MM.1S (cell line): Measurements from ENCODE around the gene UXT.

ENCODE experiments used
- DNase-seq: peaks from one replicate; pipeline ENCODE4 v3.0.0-alpha.2; 2015
- H2AFZ ChIP-seq: fragments of 300-600 bp; sonication (generic); 2 replicates; pipeline ENCODE4 v1.6.0; 2016; ENCODE audit warnings: antibody characterized with exemption, low read length
- H3F3A ChIP-seq: fragments of 300-600 bp; sonication (generic); 2 replicates; pipeline ENCODE4 v1.6.1; 2016; ENCODE audit warnings: mild to moderate bottlenecking, antibody characterized with exemption, low read length, moderate library complexity, mixed read lengths; ENCODE audit not compliant: insufficient read depth
- H3K27ac ChIP-seq: fragments of 300-600 bp; sonication (generic); 2 replicates; pipeline ENCODE4 v1.5.1; 2016; ENCODE audit warnings: mild to moderate bottlenecking, low read length
- H3K27me3 ChIP-seq: fragments of 300-600 bp; sonication (generic); replicated peaks from 2 replicates; pipeline ENCODE4 v1.6.0; 2016; ENCODE audit warnings: low read length; ENCODE audit not compliant: insufficient read depth
- H3K36me3 ChIP-seq: fragments of 300-600 bp; sonication (generic); replicated peaks from 2 replicates; pipeline ENCODE4 v1.6.1; 2016; ENCODE audit warnings: mild to moderate bottlenecking, low read length, mixed read lengths; ENCODE audit not compliant: insufficient read depth
- H3K4me1 ChIP-seq: fragments of 300-600 bp; sonication (generic); 2 replicates; pipeline ENCODE4 v1.6.1; 2016; ENCODE audit warnings: low read length, mixed read lengths
- H3K4me2 ChIP-seq: fragments of 300-600 bp; sonication (generic); 2 replicates; pipeline ENCODE4 v1.6.0; 2016; ENCODE audit warnings: low read depth, low read length
- H3K4me3 ChIP-seq: fragments of 300-600 bp; sonication (generic); 2 replicates; pipeline ENCODE4 v1.5.1; 2016; ENCODE audit warnings: low read length, mixed read lengths
- H3K79me2 ChIP-seq: fragments of 300-600 bp; sonication (generic); 2 replicates; pipeline ENCODE4 v1.6.1; 2016; ENCODE audit warnings: mixed run types, low read length, mixed read lengths
- H3K9ac ChIP-seq: fragments of 300-600 bp; sonication (generic); 2 replicates; pipeline ENCODE4 v1.6.1; 2016; ENCODE audit warnings: low read length, mixed read lengths
- H3K9me2 ChIP-seq: fragments of 300-600 bp; sonication (generic); replicated peaks from 2 replicates; pipeline ENCODE4 v1.6.1; 2016; ENCODE audit warnings: mild to moderate bottlenecking, low read length, mixed read lengths; ENCODE audit not compliant: insufficient read depth
- H3K9me3 ChIP-seq: fragments of 300-600 bp; sonication (generic); replicated peaks from 2 replicates; pipeline ENCODE4 v1.6.1; 2016; ENCODE audit warnings: mild to moderate bottlenecking, low read length, mixed read lengths; ENCODE audit not compliant: insufficient read depth
- H4K20me1 ChIP-seq: fragments of 300-600 bp; sonication (generic); 2 replicates; pipeline ENCODE4 v1.6.1; 2016; ENCODE audit warnings: mild to moderate bottlenecking, low read length, moderate library complexity, mixed read lengths; ENCODE audit not compliant: insufficient read depth
- CTCF ChIP-seq: fragments of 300-600 bp; sonication (generic); IDR thresholded peaks from 2 replicates; pipeline ENCODE4 v1.5.1; 2016; ENCODE audit warnings: antibody characterized with exemption, low read length, mixed read lengths
- EZH2 ChIP-seq: fragments of 300-600 bp; sonication (generic); optimal IDR thresholded peaks from 2 replicates; pipeline ENCODE3; 2017; ENCODE audit warnings: low read depth, mild to moderate bottlenecking, antibody characterized with exemption, low read length, mixed read lengths
- EZH2phosphoT487 ChIP-seq: fragments of 300-600 bp; sonication (generic); IDR thresholded peaks from 2 replicates; pipeline ENCODE4 v1.6.1; 2018; ENCODE audit warnings: antibody characterized with exemption, low read length

The UXT gene

GRCh38 chrX:47645530-47645929 is 13.4 kb downstream of the UXT start:
- no peaks in the 10 kb centered on the region for H3K36me3 ChIP-seq
- H3K4me2 ChIP-seq, result no peak overlapping the region
- H3K9me2 ChIP-seq, result no peaks in the 10 kb centered on the region
- H3K9me3 ChIP-seq, result no peaks in the 10 kb centered on the region
- no peaks in the 10 kb centered on the region for H4K20me1 ChIP-seq
- DNase-seq, result no peak
- H3K27ac ChIP-seq, result no peak overlapping the region
- H2AFZ ChIP-seq, result no peak overlapping the region
- peaks cover 44% of the 10 kb centered on the region for H3K79me2 ChIP-seq
- no peaks in the 10 kb centered on the region for H3F3A ChIP-seq
- TF ChIP-seq EZH2phosphoT487 (no peak), EZH2 (no peak), CTCF (no peak)
- no peak overlapping the region for H3K9ac ChIP-seq
- H3K27me3 ChIP-seq, result no peaks in the 10 kb centered on the region
- no peaks in the 10 kb centered on the region for H3K4me1 ChIP-seq
- H3K4me3 ChIP-seq, result no peak overlapping the region

- Histone ChIP-seq H3K9ac (no peak overlapping the region), H3K4me2 (no peak overlapping the region), H2AFZ (no peak overlapping the region), H3K27ac (no peak overlapping the region), H3K79me2 (peaks cover 41% of the 10 kb centered on the region), H3F3A (no peaks in the 10 kb centered on the region), H3K4me1 (no peaks in the 10 kb centered on the region), H3K9me2 (no peaks in the 10 kb centered on the region), H3K36me3 (no peaks in the 10 kb centered on the region), H3K9me3 (no peaks in the 10 kb centered on the region), H3K4me3 (no peak overlapping the region), H3K27me3 (no peaks in the 10 kb centered on the region), H4K20me1 (no peaks in the 10 kb centered on the region)
- TF ChIP-seq EZH2phosphoT487, result no peak
- TF ChIP-seq CTCF, result peak; percentile 45
- peak; percentile 31 for DNase-seq
Measured at GRCh38 chrX:47644557-47645091, 14.4 kb downstream of the UXT start.

GRCh38 chrX:47643926-47644325 is 15.1 kb downstream of the UXT start:
- Histone ChIP-seq H3K27me3 (no peaks in the 10 kb centered on the region), H3K4me2 (no peak overlapping the region), H3K79me2 (peaks cover 35% of the 10 kb centered on the region), H3K4me1 (no peaks in the 10 kb centered on the region), H3K9ac (no peak overlapping the region), H3K36me3 (no peaks in the 10 kb centered on the region), H3K27ac (no peak overlapping the region), H3K4me3 (no peak overlapping the region), H3F3A (no peaks in the 10 kb centered on the region), H3K9me2 (no peaks in the 10 kb centered on the region), H3K9me3 (no peaks in the 10 kb centered on the region), H4K20me1 (no peaks in the 10 kb centered on the region), H2AFZ (no peak overlapping the region)
- no peak for TF ChIP-seq EZH2
- peak; percentile 28 for TF ChIP-seq CTCF
- TF ChIP-seq EZH2phosphoT487, result no peak
- peak; percentile 11 for DNase-seq
